ENCODE measurements around the gene GNG3. TPM values are rescaled to one million over a fixed set of nuclear protein-coding genes. Genes with fewer than 3 reads are reported as not detected.

Gene GNG3
- total RNA-seq, 1 donor from 2014 or later: 1.8 TPM

DNA sequence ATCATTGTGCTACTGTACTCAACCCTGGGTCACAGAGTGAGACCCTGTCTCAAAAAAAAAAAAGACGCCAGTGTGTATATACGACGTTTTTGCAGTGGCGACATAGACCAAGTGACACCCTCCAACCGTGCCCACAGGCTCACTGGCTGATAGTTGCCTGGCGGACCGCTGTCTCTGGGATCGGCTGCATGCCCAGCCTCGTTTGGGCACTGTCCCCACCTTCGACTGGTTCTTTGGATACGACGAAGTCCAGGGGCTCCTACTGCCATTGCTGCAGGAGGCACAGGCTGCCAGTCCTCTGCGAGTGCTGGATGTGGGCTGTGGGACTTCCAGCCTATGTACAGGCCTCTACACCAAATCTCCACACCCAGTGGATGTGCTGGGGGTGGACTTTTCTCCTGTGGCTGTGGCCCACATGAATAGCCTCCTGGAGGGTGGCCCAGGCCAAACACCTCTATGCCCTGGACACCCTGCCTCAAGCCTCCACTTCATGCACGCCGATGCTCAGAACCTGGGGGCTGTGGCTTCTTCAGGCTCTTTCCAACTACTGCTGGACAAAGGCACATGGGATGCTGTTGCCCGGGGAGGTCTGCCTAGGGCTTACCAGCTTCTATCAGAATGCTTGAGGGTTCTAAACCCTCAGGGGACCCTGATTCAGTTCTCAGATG is 41.1 kb upstream of the GNG3 start:
- H3K9me3 Mint-ChIP-seq (ENCODE audit: low read depth): no peaks in the 10 kb centered on the region
- H3K4me3 Mint-ChIP-seq (ENCODE audit: low read depth): peak overlapping the region; percentile 88
- TF ChIP-seq, protein P1, sequence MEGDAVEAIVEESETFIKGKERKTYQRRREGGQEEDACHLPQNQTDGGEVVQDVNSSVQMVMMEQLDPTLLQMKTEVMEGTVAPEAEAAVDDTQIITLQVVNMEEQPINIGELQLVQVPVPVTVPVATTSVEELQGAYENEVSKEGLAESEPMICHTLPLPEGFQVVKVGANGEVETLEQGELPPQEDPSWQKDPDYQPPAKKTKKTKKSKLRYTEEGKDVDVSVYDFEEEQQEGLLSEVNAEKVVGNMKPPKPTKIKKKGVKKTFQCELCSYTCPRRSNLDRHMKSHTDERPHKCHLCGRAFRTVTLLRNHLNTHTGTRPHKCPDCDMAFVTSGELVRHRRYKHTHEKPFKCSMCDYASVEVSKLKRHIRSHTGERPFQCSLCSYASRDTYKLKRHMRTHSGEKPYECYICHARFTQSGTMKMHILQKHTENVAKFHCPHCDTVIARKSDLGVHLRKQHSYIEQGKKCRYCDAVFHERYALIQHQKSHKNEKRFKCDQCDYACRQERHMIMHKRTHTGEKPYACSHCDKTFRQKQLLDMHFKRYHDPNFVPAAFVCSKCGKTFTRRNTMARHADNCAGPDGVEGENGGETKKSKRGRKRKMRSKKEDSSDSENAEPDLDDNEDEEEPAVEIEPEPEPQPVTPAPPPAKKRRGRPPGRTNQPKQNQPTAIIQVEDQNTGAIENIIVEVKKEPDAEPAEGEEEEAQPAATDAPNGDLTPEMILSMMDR (IDR thresholded peaks at IDR 0.05; ENCODE audit: unreplicated experiment): no peak
- H3K27ac Mint-ChIP-seq: no peak overlapping the region
- DNase-seq (ENCODE audit: low spot score, unreplicated experiment): no peak
- no peaks in the 10 kb centered on the region for H3K27me3 Mint-ChIP-seq
- H3K36me3 Mint-ChIP-seq (ENCODE audit: insufficient read depth): peaks cover 5% of the 10 kb centered on the region
- peaks cover 15% of the 10 kb centered on the region for H3K4me1 Mint-ChIP-seq (ENCODE audit: low read depth)

DNA sequence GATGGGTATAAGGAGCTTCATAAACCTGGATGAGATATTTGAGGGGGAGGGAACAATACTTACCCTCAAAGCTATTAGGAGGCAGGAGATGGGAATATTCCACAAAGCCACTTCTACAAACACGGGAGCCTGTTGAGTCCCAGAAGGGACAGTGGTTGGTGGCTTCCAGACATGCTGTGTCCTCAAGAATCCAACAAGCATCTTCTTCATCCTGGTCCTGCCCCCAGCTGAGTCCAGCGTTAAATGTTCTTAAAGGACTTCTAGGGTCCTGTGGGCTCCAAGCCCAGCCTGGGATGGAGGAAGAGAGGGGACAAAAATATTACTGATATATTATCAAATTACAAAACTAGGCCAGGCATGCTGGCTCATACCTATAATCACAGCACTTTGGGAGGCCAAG is 40.0 kb upstream of the GNG3 start:
- TF ChIP-seq, protein P1 (IDR thresholded peaks at IDR 0.05; ENCODE audit: unreplicated experiment): no peak
- Mint-ChIP-seq H3K27ac (no peak overlapping the region), H3K9me3 (ENCODE audit: low read depth) (no peaks in the 10 kb centered on the region), H3K4me3 (ENCODE audit: low read depth) (peak overlapping the region; percentile 24), H3K4me1 (ENCODE audit: low read depth) (peaks cover 19% of the 10 kb centered on the region), H3K36me3 (ENCODE audit: insufficient read depth) (peaks cover 5% of the 10 kb centered on the region), H3K27me3 (no peaks in the 10 kb centered on the region)
- no peak for DNase-seq (ENCODE audit: low spot score, unreplicated experiment)

DNA sequence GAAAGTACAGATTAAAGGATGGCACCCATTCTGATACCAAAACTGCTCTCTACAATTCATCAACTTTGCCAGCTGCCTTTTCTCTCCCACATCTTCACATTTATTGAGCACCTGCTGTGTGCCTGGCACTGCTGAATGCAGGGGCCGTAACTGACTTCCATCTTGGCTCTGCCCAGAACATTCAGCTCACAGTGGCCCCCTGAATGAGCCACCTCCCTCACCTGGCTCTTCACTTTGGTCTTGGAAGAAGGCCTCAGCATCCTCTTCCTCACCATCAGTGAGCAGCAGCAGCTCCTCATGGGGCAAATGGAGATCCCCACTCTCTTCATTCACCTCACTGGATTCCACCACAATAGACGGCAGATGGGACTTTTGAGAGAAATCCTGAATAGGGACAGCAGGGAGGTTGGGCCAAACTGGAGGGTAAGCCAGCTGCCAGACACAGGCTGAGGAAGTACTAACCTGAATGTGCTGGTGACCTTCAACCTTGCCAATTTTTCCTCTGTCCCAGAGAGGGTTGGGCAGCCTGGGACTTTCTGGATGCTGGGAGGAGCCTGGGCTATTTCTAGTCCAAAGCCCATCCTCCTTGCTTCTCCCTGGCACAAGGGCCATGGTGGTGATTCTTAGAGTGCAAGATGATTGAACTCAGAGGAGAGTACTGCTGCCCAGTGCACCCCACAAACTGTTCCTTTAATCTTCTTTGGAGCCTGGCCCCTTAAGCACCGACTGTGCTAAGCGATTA is 37.9 kb upstream of the GNG3 start:
- H3K9me3 Mint-ChIP-seq (ENCODE audit: low read depth): no peaks in the 10 kb centered on the region
- H3K27me3 Mint-ChIP-seq: no peaks in the 10 kb centered on the region
- TF ChIP-seq, protein P1 (IDR thresholded peaks at IDR 0.05; ENCODE audit: unreplicated experiment): no peak
- DNase-seq (ENCODE audit: low spot score, unreplicated experiment): no peak
- H3K36me3 Mint-ChIP-seq (ENCODE audit: insufficient read depth): peaks cover 2% of the 10 kb centered on the region
- peaks cover 21% of the 10 kb centered on the region for H3K4me1 Mint-ChIP-seq (ENCODE audit: low read depth)
- peak overlapping the region; percentile 99 for H3K4me3 Mint-ChIP-seq (ENCODE audit: low read depth)
- H3K27ac Mint-ChIP-seq: peak overlapping the region; percentile 66

DNA sequence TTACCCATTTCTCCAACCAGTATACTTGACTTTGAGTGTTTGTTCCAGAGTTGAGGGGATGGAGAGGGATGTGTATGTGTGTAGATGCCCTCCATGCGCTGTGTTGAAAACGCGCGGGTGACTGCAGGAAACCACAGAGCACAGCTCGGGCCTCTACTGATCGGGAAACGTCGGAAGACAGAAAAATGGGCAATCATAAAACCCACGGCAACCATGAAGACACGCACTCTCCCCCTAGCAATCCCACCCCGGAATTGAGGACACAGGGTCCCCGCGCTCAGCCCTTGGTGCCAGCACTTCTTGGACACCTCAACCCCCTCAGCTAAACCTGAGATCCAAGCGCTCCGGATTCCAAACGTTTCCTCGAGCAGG is 36.3 kb upstream of the GNG3 start:
- no peak for DNase-seq (ENCODE audit: low spot score, unreplicated experiment)
- no peaks in the 10 kb centered on the region for H3K27me3 Mint-ChIP-seq
- peak overlapping the region; percentile 97 for H3K27ac Mint-ChIP-seq
- TF ChIP-seq, protein P1 (IDR thresholded peaks at IDR 0.05; ENCODE audit: unreplicated experiment): no peak
- H3K9me3 Mint-ChIP-seq (ENCODE audit: low read depth): no peaks in the 10 kb centered on the region
- peak overlapping the region; percentile 99 for H3K4me3 Mint-ChIP-seq (ENCODE audit: low read depth)
- peaks cover 21% of the 10 kb centered on the region for H3K4me1 Mint-ChIP-seq (ENCODE audit: low read depth)
- H3K36me3 Mint-ChIP-seq (ENCODE audit: insufficient read depth): peaks cover 5% of the 10 kb centered on the region

DNA sequence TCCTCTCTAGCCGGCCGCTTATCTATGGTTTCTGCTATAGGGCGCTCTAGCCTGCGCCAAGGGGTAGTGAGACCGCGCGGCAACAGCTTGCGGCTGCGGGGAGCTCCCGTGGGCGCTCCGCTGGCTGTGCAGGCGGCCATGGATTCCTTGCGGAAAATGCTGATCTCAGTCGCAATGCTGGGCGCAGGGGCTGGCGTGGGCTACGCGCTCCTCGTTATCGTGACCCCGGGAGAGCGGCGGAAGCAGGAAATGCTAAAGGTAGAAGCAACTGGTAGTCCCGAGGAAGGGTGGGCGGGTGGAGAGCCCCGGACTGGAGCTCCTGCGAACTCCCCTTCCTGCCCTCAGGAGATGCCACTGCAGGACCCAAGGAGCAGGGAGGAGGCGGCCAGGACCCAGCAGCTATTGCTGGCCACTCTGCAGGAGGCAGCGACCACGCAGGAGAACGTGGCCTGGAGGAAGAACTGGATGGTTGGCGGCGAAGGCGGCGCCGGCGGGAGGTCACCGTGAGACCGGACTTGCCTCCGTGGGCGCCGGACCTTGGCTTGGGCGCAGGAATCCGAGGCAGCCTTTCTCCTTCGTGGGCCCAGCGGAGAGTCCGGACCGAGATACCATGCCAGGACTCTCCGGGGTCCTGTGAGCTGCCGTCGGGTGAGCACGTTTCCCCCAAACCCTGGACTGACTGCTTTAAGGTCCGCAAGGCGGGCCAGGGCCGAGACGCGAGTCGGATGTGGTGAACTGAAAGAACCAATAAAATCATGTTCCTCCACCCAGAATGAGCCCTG is 35.7 kb upstream of the GNG3 start, which contains the start of the genes LBHD1 and UQCC3:
LBHD1 (minus strand) TSS at position 660 of the 782 bp plus-strand sequence. CDS start 2,236 bp downstream, outside the sequence.
UQCC3 (plus strand) TSS at position 66 of the 782 bp plus-strand sequence; CDS start at position 139, 73 bp downstream.
- Mint-ChIP-seq H3K4me3 (ENCODE audit: low read depth) (peak within 1 kb of the TSS; percentile 99), H3K27me3 (no peaks in the 10 kb centered on the region), H3K36me3 (ENCODE audit: insufficient read depth) (peaks cover 6% of the 10 kb centered on the region), H3K9me3 (ENCODE audit: low read depth) (no peaks in the 10 kb centered on the region), H3K4me1 (ENCODE audit: low read depth) (peaks cover 16% of the 10 kb centered on the region), H3K27ac (peak within 1 kb of the TSS; percentile 97)
- TF ChIP-seq, protein P1 (IDR thresholded peaks at IDR 0.05; ENCODE audit: unreplicated experiment): no peak
- peak; percentile 52 for DNase-seq (ENCODE audit: low spot score, unreplicated experiment)

Data from progenitor cell of endocrine pancreas (in vitro differentiated cells).